Esophagus squamous epithelium (tissue), 5 donors: ENCODE results near the gene RAB7B. TPM values are rescaled to one million over a fixed set of nuclear protein-coding genes. Genes with fewer than 3 reads are reported as not detected.

Experiments
- DNase-seq: peaks from one replicate; lab custom pipeline; 2025; lab: John Stamatoyannopoulos, UW
- H3K27ac ChIP-seq, 4 donors: fragments of 200-600 bp; sonication (generic); one replicate each; pipeline ENCODE4 v1.5.1; 2016 to 2019; ENCODE audit warnings: mild to moderate bottlenecking in 1 of 4
- H3K27me3 ChIP-seq, 4 donors: fragments of 200-600 bp; sonication (generic); 1 replicate in 3 of 4; 2 replicates in 1 of 4; pipeline versions ENCODE4 v1.5.1 to v1.6.0; 2017 to 2021; ENCODE audit warnings: antibody characterized with exemption in 1 of 4
- H3K36me3 ChIP-seq, 3 donors: fragments of 200-600 bp; sonication (generic); one replicate each; pipeline ENCODE4 v1.5.1; 2016 to 2019
- H3K4me1 ChIP-seq, 3 donors: fragments of 200-600 bp; sonication (generic); one replicate each; pipeline ENCODE4 v1.5.1; 2017 to 2019
- H3K4me3 ChIP-seq, 4 donors: fragments of 200-600 bp; sonication (generic); 1 replicate in 3 of 4; 2 replicates in 1 of 4; pipeline ENCODE4 v1.5.1; 2016 to 2019; ENCODE audit warnings: mild to moderate bottlenecking in 2 of 4, moderate library complexity in 1 of 4
- H3K9me3 ChIP-seq, 3 donors: fragments of 200-600 bp; sonication (generic); one replicate each; pipeline ENCODE4 v1.5.1; 2016 to 2019
- CTCF ChIP-seq, 6 experiments: fragments of 450-650 bp in 4 of 6; fragments of 200-600 bp in 2 of 6; sonication (generic) in 2 of 6; IDR thresholded peaks; one replicate each; pipeline ENCODE4 v1.5.1; 2016 to 2019; ENCODE audit warnings: antibody characterized with exemption in 6 of 6, mild to moderate bottlenecking in 4 of 6, moderate library complexity in 4 of 6
- POLR2A ChIP-seq, 4 donors: fragments of 450-650 bp; IDR thresholded peaks; one replicate each; pipeline ENCODE4 v1.6.1; 2017; ENCODE audit warnings: antibody characterized with exemption in 4 of 4, mild to moderate bottlenecking in 4 of 4, moderate library complexity in 3 of 4
- WGBS, 2 donors: methylation state at CpG; one replicate each; pipeline ENCODE4 v1.1.5; 2018; 5-methylcytosine and 5-hydroxymethylcytosine counted together
- intact Hi-C: fragments of 100-400 bp; cut with DNase I; formaldehyde crosslinking; loops from one replicate; pipeline ENCODE4 v1.15.0; 2022
- total RNA-seq, 4 donors: library from RNA; depleted of rRNA; stranded (reverse); fragments of >200 nt; gene quantifications; one replicate each; pipeline ENCODE4 v1.1.0, GENCODE V29; 2016
- donor health status: DM: yes; HTN: yes; CAD: no.

Gene RAB7B
- total RNA-seq, 4 donors from 2014 or later = 15.8 to 24.2 (median 21.4) TPM

- H3K4me3 ChIP-seq = no peak overlapping the region
- intact Hi-C loops = no loop called here
- H3K27ac ChIP-seq = no peak overlapping the region
- no peak for DNase-seq
- no peaks in the 10 kb centered on the region for H3K36me3 ChIP-seq
- H3K9me3 ChIP-seq = no peaks in the 10 kb centered on the region
- H3K4me1 ChIP-seq = no peaks in the 10 kb centered on the region
- 80 to 88% methylated on average over 8 of the region's 8 CpGs for WGBS, 2 donors
- TF ChIP-seq POLR2A (IDR thresholded peaks at IDR 0.05) (no peak), CTCF (IDR thresholded peaks at IDR 0.05) (no peak)
- peaks cover 0 to 10% (median 0%) of the 10 kb centered on the region in 4 donors for H3K27me3 ChIP-seq
Measured at GRCh38 chr1:205969229-205969628, 34.0 kb downstream of the RAB7B start.

GRCh38 chr1:205967554-205968335, 35.5 kb downstream of the RAB7B start:
- no peak overlapping the region for H3K4me3 ChIP-seq
- no peak overlapping the region for H3K27ac ChIP-seq
- no peaks in the 10 kb centered on the region for H3K9me3 ChIP-seq
- peaks cover 0 to 24% (median 0%) of the 10 kb centered on the region in 4 donors for H3K27me3 ChIP-seq
- intact Hi-C loops = no loop called here
- no peak for DNase-seq
- TF ChIP-seq CTCF (IDR thresholded peaks at IDR 0.05) = no peak
- no peak for TF ChIP-seq POLR2A (IDR thresholded peaks at IDR 0.05)
- no peaks in the 10 kb centered on the region for H3K4me1 ChIP-seq
- no peaks in the 10 kb centered on the region for H3K36me3 ChIP-seq
- 74 to 78% methylated on average over 10 of the region's 10 CpGs for WGBS, 2 donors

DNA sequence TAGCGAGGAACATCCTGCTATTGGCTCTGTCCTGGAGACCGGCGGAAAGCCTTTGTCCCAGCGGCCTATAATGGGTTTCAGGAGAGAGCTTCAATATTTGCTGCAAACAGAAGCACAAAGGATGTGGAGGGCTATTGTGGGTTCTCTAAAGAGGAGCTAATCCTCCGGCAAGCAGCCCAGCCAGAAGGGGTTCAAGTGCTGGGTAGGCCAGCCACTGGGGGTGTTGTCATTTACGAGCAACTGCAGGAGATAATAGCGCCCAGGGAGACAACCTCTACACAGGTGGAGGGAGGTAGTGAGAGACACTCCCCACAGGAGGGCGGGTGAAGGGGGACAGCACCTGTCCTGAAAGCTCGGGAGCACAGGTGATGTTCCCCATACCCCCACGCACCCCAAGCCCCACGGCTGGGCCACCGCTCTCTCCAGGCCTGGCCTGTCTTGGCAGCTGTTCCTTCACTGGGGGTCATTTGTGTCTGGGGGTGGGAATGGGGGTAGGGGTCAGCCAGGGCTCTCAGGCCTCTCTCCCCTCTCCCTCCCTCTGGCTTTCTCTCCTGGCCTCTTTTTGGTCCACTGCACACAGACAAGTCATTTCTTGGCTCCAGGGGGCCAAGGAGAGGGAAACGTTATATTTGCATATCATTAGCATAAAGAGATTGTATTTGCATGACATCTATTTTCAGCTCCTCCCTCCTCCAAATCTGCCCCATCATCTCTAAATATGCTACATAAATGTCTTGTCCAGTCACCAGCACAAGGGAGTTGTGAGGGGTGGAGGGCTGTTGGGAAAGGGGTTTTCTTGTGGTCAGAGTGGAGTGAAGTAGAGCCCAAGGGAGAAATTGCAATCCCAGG, 37.9 kb downstream of the RAB7B start:
- DNase-seq = no peak
- Histone ChIP-seq H3K36me3 (no peaks in the 10 kb centered on the region), H3K27ac (no peak overlapping the region), H3K27me3 (peaks cover 0 to 48% (median 0%) of the 10 kb centered on the region in 4 donors), H3K4me3 (no peak overlapping the region), H3K4me1 (peaks cover 0 to 12% (median 6%) of the 10 kb centered on the region in 3 donors), H3K9me3 (no peaks in the 10 kb centered on the region)
- WGBS, 2 donors = 80 to 81% methylated on average over 8 of the region's 13 CpGs
- intact Hi-C loops = no loop called here
- TF ChIP-seq CTCF (IDR thresholded peaks at IDR 0.05) = no peak
- TF ChIP-seq POLR2A (IDR thresholded peaks at IDR 0.05) = no peak

DNA sequence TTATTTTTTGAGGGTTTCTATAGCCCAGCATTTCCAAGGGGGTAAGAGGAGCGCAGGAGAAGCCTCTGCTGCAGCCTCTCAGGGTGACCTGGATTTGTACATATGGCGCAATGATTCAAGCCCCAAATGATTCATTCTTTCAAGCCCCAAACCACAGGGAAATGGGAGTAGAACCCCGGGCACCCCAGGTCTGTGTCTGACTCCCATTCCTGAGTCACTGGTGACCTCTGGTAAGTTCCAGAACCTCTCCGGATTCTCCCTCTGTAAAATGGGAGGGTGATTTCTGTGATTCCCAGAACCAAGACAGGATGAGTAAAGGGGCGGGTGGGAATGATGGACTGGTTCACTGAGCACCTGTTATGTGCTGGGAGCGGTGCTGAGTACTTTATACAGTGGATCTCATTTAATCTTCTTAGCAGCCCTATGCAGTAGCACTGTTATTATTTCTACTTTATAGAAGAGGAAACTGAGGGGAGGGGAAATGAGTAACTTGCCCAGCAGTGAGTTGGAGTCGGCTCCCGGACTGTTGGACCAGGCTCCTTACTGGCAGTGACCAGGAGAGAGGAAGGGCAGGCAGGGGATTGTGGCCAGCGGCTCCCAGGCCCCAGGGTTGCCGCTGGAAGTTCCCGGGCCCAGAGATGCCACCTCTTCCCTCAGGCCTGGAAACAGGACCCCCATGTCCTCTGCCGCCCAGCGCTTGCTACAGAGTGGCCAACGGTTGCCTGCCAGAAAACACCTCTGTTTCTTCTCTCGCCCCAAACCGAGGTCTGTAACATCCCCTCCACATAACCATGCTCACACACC, 39.6 kb downstream of the RAB7B start:
- DNase-seq = no peak
- Histone ChIP-seq H3K36me3 (no peaks in the 10 kb centered on the region), H3K27me3 (peaks cover 0 to 65% (median 0%) of the 10 kb centered on the region in 4 donors), H3K4me1 (peaks cover 0 to 12% (median 6%) of the 10 kb centered on the region in 3 donors), H3K9me3 (no peaks in the 10 kb centered on the region), H3K27ac (no peak overlapping the region), H3K4me3 (no peak overlapping the region)
- TF ChIP-seq CTCF (IDR thresholded peaks at IDR 0.05) (no peak), POLR2A (IDR thresholded peaks at IDR 0.05) (no peak)
- 73 to 84% methylated on average over 11 to 16 of the region's 16 CpGs for WGBS, 2 donors
- intact Hi-C loops = no loop called here
